Ovary (tissue), 3 donors: ENCODE measurements around the gene ST3GAL6.

ENCODE experiments used
- CTCF ChIP-seq, 3 donors: fragments of 450-650 bp in 2 of 3; fragments of 200-600 bp in 1 of 3; IDR thresholded peaks; one replicate each; pipeline versions ENCODE4 v1.5.1 to v1.8.0; 2016 to 2022; ENCODE audit warnings: antibody characterized with exemption in 3 of 3, mild to moderate bottlenecking in 1 of 3
- EP300 ChIP-seq: sonication (generic); formaldehyde crosslinking; IDR thresholded peaks from one replicate; pipeline ENCODE4 v1.6.1; 2017; ENCODE audit warnings: antibody characterized with exemption
- POLR2A ChIP-seq: fragments of 450-650 bp; IDR thresholded peaks from one replicate; pipeline ENCODE4 v1.6.1; 2017; ENCODE audit warnings: antibody characterized with exemption, mild to moderate bottlenecking, moderate library complexity
- donor health status: DM: no; HTN: no; CAD: no.

- TF ChIP-seq CTCF (IDR thresholded peaks at IDR 0.05): no peak
- no peak for TF ChIP-seq EP300
- no peak for TF ChIP-seq POLR2A
Measured at GRCh38 chr3:98776140-98776493, 13.0 kb downstream of the ST3GAL6 start.
